Testis (tissue), 3 donors: Measurements from ENCODE around the gene TUBA3D. TPM values are rescaled to one million over a fixed set of nuclear protein-coding genes. Genes with fewer than 3 reads are reported as not detected.
"Not testable (repeated sequence)": the region's sequence is repeated elsewhere in the genome, so short reads cannot be mapped to it uniquely, and the experiment has no call there.

Experiments used
- DNase-seq: peaks from one replicate; pipeline ENCODE4 v3.0.0-alpha.2; 2019
- H3K27ac ChIP-seq, 2 donors: fragments of 200-600 bp; sonication (generic); one replicate each; pipeline ENCODE4 v1.5.1; 2019
- H3K27me3 ChIP-seq: fragments of 200-600 bp; sonication (generic); one replicate; pipeline ENCODE4 v1.5.1; 2019
- H3K36me3 ChIP-seq: fragments of 200-600 bp; sonication (generic); one replicate; pipeline ENCODE4 v1.5.1; 2017; ENCODE audit warnings: low read depth; ENCODE audit errors: missing control alignments
- H3K4me1 ChIP-seq: fragments of 200-600 bp; sonication (generic); one replicate; pipeline ENCODE4 v1.5.1; 2019
- H3K4me3 ChIP-seq, 2 donors: fragments of 200-600 bp; sonication (generic); one replicate each; pipeline ENCODE4 v1.5.1; 2017 to 2019
- H3K9me3 ChIP-seq: fragments of 200-600 bp; sonication (generic); one replicate; pipeline ENCODE4 v1.5.1; 2017
- CTCF ChIP-seq, 3 experiments: fragments of 450-650 bp in 2 of 3; fragments of 200-600 bp in 1 of 3; sonication (generic) in 1 of 3; IDR thresholded peaks; one replicate each; pipeline ENCODE4 v1.5.1; 2016 to 2019; ENCODE audit warnings: antibody characterized with exemption in 3 of 3, mild to moderate bottlenecking in 2 of 3, moderate library complexity in 1 of 3
- POLR2A ChIP-seq: fragments of 450-650 bp; IDR thresholded peaks from one replicate; pipeline ENCODE4 v1.6.1; 2017; ENCODE audit warnings: antibody characterized with exemption, mild to moderate bottlenecking, moderate library complexity
- WGBS, 2 donors: methylation state at CpG; one replicate each; pipeline ENCODE4 v1.1.5; 2018; 5-methylcytosine and 5-hydroxymethylcytosine counted together
- intact Hi-C: fragments of 100-400 bp; cut with DNase I; formaldehyde crosslinking; loops from one replicate; pipeline ENCODE4 v1.15.1; 2023; ENCODE audit warnings: low total_unique reads
- polyA plus RNA-seq: library from polyadenylated mRNA; stranded (reverse); fragments of 350-450 nt; fragmentation: Illumina TruSeq; extraction: RNeasy Lipid Tissue Mini Kit (QIAGEN cat#74804); gene quantifications from one replicate; pipeline ENCODE4 v1.2.3, GENCODE V29; 2014; ENCODE audit warnings: low read depth, low replicate concordance; ENCODE audit not compliant: insufficient read depth
- total RNA-seq, 2 donors: library from RNA; depleted of rRNA; stranded (reverse); fragments of >200 nt; gene quantifications; one replicate each; pipeline ENCODE4 v1.2.3, GENCODE V29; 2016

TUBA3D gene
- total and polyA plus RNA-seq, 3 donors from 2014 or later, result 238 to 516 (median 270) TPM

GRCh38 chr2:131445896-131446295 lies 30.0 kb upstream of the TUBA3D start:
- no peaks in the 10 kb centered on the region for H3K27me3 ChIP-seq
- H3K4me1 ChIP-seq, result no peaks in the 10 kb centered on the region
- intact Hi-C loops, result no loop called here
- WGBS, 2 donors, result 68 to 76% methylated on average over 13 to 19 of the region's 19 CpGs
- no peak overlapping the region for H3K27ac ChIP-seq
- DNase-seq, result no peak
- no peaks in the 10 kb centered on the region for H3K36me3 ChIP-seq
- H3K9me3 ChIP-seq, result no peaks in the 10 kb centered on the region
- TF ChIP-seq CTCF (IDR thresholded peaks at IDR 0.05), result no peak
- no peak for TF ChIP-seq POLR2A
- H3K4me3 ChIP-seq, result no peak overlapping the region

DNA sequence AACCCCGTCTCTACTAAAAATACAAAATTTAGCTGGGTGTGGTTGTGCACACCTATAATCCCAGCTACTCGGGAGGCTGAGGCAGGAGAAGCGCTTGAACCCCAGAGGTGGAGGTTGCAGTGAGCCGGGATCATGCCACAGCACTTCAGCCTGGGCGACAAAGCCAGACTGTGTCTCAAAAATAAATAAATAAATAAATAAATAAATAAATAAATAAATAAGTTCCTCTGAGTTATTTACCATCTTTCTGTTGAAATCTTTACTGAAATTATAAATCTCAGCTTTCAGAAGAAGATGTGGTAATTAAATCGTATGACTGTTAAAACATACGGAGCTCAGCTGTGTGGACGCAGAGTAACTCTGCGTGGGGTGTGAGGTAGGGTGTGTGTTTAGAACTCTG lies 27.9 kb upstream of the TUBA3D start:
- H3K27me3 ChIP-seq, intact Hi-C loops, H3K4me3 ChIP-seq, H3K9me3 ChIP-seq, H3K36me3 ChIP-seq, H3K4me1 ChIP-seq, DNase-seq, H3K27ac ChIP-seq: not testable (repeated sequence)
- WGBS, 2 donors, result 91 to 95% methylated on average over 8 to 9 of the region's 9 CpGs

GRCh38 chr2:131451265-131451949 lies 24.5 kb upstream of the TUBA3D start:
- H3K4me1 ChIP-seq, DNase-seq, H3K36me3 ChIP-seq, H3K4me3 ChIP-seq, H3K9me3 ChIP-seq, intact Hi-C loops, H3K27me3 ChIP-seq, H3K27ac ChIP-seq: not testable (repeated sequence)
- 66 to 74% methylated on average over 10 of the region's 10 CpGs for WGBS, 2 donors

DNA sequence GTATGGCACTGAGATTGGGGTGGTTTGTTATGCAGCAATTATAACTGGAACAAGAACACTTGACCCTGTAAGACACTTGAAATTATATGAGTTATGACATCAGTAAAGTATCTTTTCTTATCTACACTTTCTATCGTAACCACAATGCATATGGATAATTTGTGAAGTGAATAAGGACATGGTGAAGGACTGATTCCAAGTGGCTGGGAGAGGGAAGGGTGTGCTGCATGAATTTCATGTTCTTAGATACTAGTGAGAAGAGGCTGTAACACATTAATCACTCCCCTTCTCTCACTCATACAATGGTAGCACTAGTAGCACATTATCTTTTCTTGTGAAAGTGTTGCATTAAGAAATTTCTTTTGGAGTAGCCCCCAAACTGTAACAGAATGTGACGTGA lies 21.0 kb upstream of the TUBA3D start:
- H3K27ac ChIP-seq, H3K4me1 ChIP-seq, H3K27me3 ChIP-seq, intact Hi-C loops, H3K36me3 ChIP-seq, DNase-seq, H3K4me3 ChIP-seq, H3K9me3 ChIP-seq: not testable (repeated sequence)
- 45 to 60% methylated on average over 1 to 2 of the region's 2 CpGs for WGBS, 2 donors

- H3K4me1 ChIP-seq, H3K36me3 ChIP-seq, DNase-seq, H3K9me3 ChIP-seq, H3K4me3 ChIP-seq, intact Hi-C loops, H3K27me3 ChIP-seq: not testable (repeated sequence)
- peak overlapping the region in 1 of 2 donors; percentile 48 for H3K27ac ChIP-seq
- WGBS, 2 donors, result 77 to 81% methylated on average over 10 of the region's 10 CpGs
Measured at GRCh38 chr2:131467722-131468121, 8.2 kb upstream of the TUBA3D start.

DNA sequence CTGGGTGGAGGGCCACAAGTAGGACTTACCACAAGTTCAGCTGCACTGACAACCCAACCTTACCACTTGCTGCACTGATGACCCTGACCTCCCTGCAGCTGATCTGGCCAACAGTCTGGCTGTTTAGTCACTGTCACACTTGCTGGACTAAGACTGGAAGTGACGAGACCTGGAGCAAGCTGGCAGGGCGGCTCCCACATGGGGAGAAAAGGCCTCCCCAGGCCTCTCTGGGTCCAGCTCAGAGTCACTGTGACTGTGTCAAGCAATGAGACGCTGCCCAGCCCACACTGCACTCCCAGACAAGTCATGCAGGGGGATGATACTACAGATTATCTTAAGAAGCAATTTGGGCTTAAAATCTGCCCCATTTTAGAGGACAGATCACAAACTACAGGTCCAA lies 5.0 kb upstream of the TUBA3D start:
- H3K27ac ChIP-seq, intact Hi-C loops, H3K4me1 ChIP-seq, H3K4me3 ChIP-seq, H3K9me3 ChIP-seq, H3K36me3 ChIP-seq, H3K27me3 ChIP-seq, DNase-seq: not testable (repeated sequence)
- WGBS, 2 donors, result 71% methylated on average over 1 of the region's 3 CpGs; no CpG with 5 or more reads in 1 of the 2 donors

GRCh38 chr2:131471624-131472023 lies 4.3 kb upstream of the TUBA3D start:
- H3K9me3 ChIP-seq, H3K36me3 ChIP-seq, H3K4me3 ChIP-seq, H3K27ac ChIP-seq, intact Hi-C loops, H3K27me3 ChIP-seq, H3K4me1 ChIP-seq: not testable (repeated sequence)
- peak; percentile 53 for DNase-seq
- 67 to 69% methylated on average over 3 to 4 of the region's 8 CpGs for WGBS, 2 donors

DNA sequence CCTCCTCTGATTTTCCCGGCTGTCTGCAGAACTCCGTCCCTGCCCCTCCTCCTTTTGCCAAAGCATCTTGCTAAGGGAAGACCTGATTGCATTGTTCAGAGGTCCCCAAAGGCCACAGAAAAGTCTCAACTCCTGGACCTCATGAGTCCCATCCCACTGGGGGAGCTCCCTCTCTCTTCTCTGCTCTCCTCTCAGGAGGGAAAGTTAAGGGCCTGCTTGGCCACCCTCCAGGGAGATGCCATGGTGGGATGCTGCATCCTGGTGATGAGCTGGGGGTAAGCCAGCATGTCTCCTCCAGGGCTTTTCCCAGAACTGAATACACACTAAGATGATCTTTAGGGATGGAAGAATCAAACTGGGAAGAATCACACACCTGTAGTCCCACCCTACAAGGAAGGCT lies 2.7 kb upstream of the TUBA3D start:
- H3K27me3 ChIP-seq, H3K9me3 ChIP-seq, DNase-seq, intact Hi-C loops, H3K4me1 ChIP-seq, H3K36me3 ChIP-seq, H3K4me3 ChIP-seq: not testable (repeated sequence)
- WGBS, 2 donors, result 92 to 94% methylated on average over 2 of the region's 2 CpGs
- H3K27ac ChIP-seq, result peak overlapping the region in 1 of 2 donors; percentile 19

GRCh38 chr2:131476363-131476762 lies 444 bp downstream of the TUBA3D start:
- H3K36me3 ChIP-seq, H3K9me3 ChIP-seq, intact Hi-C loops, DNase-seq, H3K4me1 ChIP-seq, H3K27me3 ChIP-seq: not testable (repeated sequence)
- Histone ChIP-seq H3K27ac (peak overlapping the region in 1 of 2 donors; percentile 53), H3K4me3 (peak overlapping the region; percentile 32 to 36)
- 78 to 82% methylated on average over 19 to 21 of the region's 25 CpGs for WGBS, 2 donors

- intact Hi-C loops, H3K27me3 ChIP-seq, H3K4me1 ChIP-seq, H3K36me3 ChIP-seq, H3K27ac ChIP-seq, H3K4me3 ChIP-seq, H3K9me3 ChIP-seq, DNase-seq: not testable (repeated sequence)
- WGBS, 2 donors, result 27 to 56% methylated on average over 1 of the region's 1 CpG
Measured at GRCh38 chr2:131477227-131477626, 1.3 kb downstream of the TUBA3D start.

DNA sequence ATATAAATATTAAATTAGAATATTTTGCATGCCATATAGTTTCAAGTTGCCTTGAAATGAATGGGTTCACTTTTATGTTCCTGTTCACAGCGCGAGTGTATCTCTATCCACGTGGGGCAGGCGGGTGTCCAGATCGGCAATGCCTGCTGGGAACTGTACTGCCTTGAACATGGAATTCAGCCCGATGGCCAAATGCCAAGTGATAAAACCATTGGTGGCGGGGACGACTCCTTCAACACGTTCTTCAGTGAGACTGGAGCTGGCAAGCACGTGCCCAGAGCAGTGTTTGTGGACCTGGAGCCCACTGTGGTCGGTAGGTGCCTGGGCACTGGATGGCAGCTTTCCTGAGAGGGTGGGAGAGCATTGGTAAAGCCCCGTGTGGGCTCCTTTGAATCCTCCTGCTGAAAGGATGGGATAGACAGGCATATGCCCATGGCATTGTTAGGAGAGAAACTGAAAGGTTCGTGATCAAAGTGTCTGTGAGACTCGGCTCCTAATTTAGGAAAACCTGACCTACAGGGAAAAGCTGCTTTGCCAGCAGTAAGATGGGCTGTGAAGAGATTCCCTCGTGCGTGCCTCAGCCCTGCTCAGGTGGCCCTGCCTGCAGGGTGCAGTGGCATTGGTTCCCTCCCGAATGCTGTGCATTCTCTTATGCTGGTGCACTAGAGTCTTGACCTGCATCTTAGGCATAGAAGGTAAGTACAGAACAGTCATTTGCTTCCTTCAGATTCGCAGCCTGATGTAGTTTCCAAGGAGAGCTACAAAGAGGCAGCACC lies 2.3 kb downstream of the TUBA3D start:
- H3K27ac ChIP-seq, result not testable (repeated sequence)
- 42 to 47% methylated on average over 10 to 12 of the region's 18 CpGs for WGBS, 2 donors

More for the DNA sequence above, 2.3 kb downstream of the TUBA3D start:
- H3K27me3 ChIP-seq, H3K9me3 ChIP-seq, H3K4me1 ChIP-seq, H3K4me3 ChIP-seq, intact Hi-C loops, H3K36me3 ChIP-seq: not testable (repeated sequence)
- peak; percentile 85 for DNase-seq
